Esophagus muscularis mucosa (tissue), 4 donors: ENCODE results near the gene IFI27L2. TPM values are rescaled to one million over a fixed set of nuclear protein-coding genes. Genes with fewer than 3 reads are reported as not detected.

Source experiments
- DNase-seq: peaks from one replicate; pipeline ENCODE4 v3.0.0-alpha.2; 2017; ENCODE audit errors: extremely low spot score
- H3K27ac ChIP-seq, 4 donors: fragments of 200-600 bp; sonication (generic); replicated peaks in 1 of 4; 1 replicate in 3 of 4; 2 replicates in 1 of 4; pipeline ENCODE4 v1.5.1; 2016 to 2019; ENCODE audit warnings: mild to moderate bottlenecking in 1 of 4
- H3K27me3 ChIP-seq, 4 donors: fragments of 200-600 bp; sonication (generic); one replicate each; pipeline versions ENCODE4 v1.5.1 to v1.6.0; 2016 to 2019
- H3K36me3 ChIP-seq, 4 donors: fragments of 200-600 bp; sonication (generic); one replicate each; pipeline ENCODE4 v1.5.1; 2016 to 2019
- H3K4me1 ChIP-seq, 4 donors: fragments of 200-600 bp; sonication (generic); one replicate each; pipeline ENCODE4 v1.5.1; 2016 to 2019
- H3K4me3 ChIP-seq, 4 donors: fragments of 200-600 bp; sonication (generic); 1 replicate in 2 of 4; 2 replicates in 2 of 4; pipeline ENCODE4 v1.5.1; 2016 to 2019; ENCODE audit warnings: mild to moderate bottlenecking in 4 of 4, moderate library complexity in 1 of 4
- H3K9me3 ChIP-seq, 4 donors: fragments of 200-600 bp; sonication (generic); 1 replicate in 3 of 4; 2 replicates in 1 of 4; pipeline ENCODE4 v1.5.1; 2016 to 2019
- CTCF ChIP-seq, 3 experiments: fragments of 200-600 bp in 2 of 3; fragments of 450-650 bp in 1 of 3; sonication (generic) in 2 of 3; IDR thresholded peaks; one replicate each; pipeline ENCODE4 v1.5.1; 2017 to 2019; ENCODE audit warnings: antibody characterized with exemption in 3 of 3, mild to moderate bottlenecking in 2 of 3, moderate library complexity in 1 of 3
- EP300 ChIP-seq: sonication (generic); formaldehyde crosslinking; IDR thresholded peaks from one replicate; pipeline ENCODE4 v1.6.1; 2017; ENCODE audit warnings: antibody characterized with exemption
- POLR2A ChIP-seq: fragments of 450-650 bp; IDR thresholded peaks from one replicate; pipeline ENCODE4 v1.6.1; 2017; ENCODE audit warnings: antibody characterized with exemption, moderate library complexity, mild to moderate bottlenecking, low read depth
- POLR2AphosphoS5 ChIP-seq, 2 donors: sonication (generic); formaldehyde crosslinking; IDR thresholded peaks; one replicate each; pipeline ENCODE4 v1.6.1; 2017; ENCODE audit warnings: antibody characterized with exemption in 2 of 2
- WGBS: methylation state at CpG from one replicate; pipeline ENCODE4 v1.1.5; 2018; 5-methylcytosine and 5-hydroxymethylcytosine counted together
- intact Hi-C: fragments of 100-400 bp; cut with DNase I; formaldehyde crosslinking; loops from one replicate; pipeline ENCODE4 v1.15.1; 2023
- total RNA-seq, 4 donors: library from RNA; depleted of rRNA; stranded (reverse); fragments of >200 nt; gene quantifications; one replicate each; pipeline versions ENCODE4 v1.1.0 to v1.2.1, GENCODE V29; 2016

The IFI27L2 gene
- total RNA-seq, 4 donors from 2014 or later = 38.8 to 83.9 (median 64.7) TPM

DNA sequence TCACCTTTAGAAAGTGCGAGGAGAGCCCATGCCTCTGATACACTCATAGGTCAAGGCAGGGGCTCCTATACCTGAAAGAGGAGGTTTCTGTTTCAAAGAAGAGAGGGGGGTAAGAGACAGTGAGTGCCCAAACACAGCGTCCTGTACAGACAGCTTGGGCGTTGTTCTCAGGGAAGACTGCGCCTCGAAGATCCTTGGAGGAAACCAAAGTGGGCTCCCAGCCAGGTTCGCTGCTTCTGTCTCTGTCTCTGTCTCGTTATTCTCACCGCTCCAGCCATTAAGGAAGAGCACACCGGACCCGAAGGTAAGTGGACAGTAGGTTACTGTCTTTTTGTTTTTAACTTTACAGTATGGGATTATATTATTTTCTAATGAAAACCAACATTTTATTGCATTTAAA is 24.7 kb downstream of the IFI27L2 start:
- Histone ChIP-seq H3K36me3 (no peaks in the 10 kb centered on the region), H3K27ac (no peak overlapping the region), H3K4me3 (no peak overlapping the region), H3K27me3 (no peaks in the 10 kb centered on the region), H3K9me3 (no peaks in the 10 kb centered on the region), H3K4me1 (peaks cover under 1 to 6% (median 4%) of the 10 kb centered on the region in 4 donors)
- no peak for DNase-seq
- TF ChIP-seq CTCF (IDR thresholded peaks at IDR 0.05) (no peak), POLR2A (no peak), EP300 (no peak), POLR2AphosphoS5 (IDR thresholded peaks at IDR 0.05) (no peak)
- intact Hi-C loops = no loop called here
- 75% methylated on average over 10 of the region's 10 CpGs for WGBS

- WGBS = 52% methylated on average over 6 of the region's 7 CpGs
- DNase-seq = no peak
- Histone ChIP-seq H3K4me1 (no peaks in the 10 kb centered on the region), H3K27me3 (no peaks in the 10 kb centered on the region), H3K9me3 (no peaks in the 10 kb centered on the region), H3K4me3 (no peak overlapping the region), H3K27ac (no peak overlapping the region), H3K36me3 (peaks cover 0 to under 1% (median 0%) of the 10 kb centered on the region in 4 donors)
- TF ChIP-seq CTCF (IDR thresholded peaks at IDR 0.05) (no peak), EP300 (no peak), POLR2AphosphoS5 (IDR thresholded peaks at IDR 0.05) (no peak), POLR2A (no peak)
- intact Hi-C loops = no loop called here
Measured at GRCh38 chr14:94103554-94104150, 25.8 kb downstream of the IFI27L2 start.

DNA sequence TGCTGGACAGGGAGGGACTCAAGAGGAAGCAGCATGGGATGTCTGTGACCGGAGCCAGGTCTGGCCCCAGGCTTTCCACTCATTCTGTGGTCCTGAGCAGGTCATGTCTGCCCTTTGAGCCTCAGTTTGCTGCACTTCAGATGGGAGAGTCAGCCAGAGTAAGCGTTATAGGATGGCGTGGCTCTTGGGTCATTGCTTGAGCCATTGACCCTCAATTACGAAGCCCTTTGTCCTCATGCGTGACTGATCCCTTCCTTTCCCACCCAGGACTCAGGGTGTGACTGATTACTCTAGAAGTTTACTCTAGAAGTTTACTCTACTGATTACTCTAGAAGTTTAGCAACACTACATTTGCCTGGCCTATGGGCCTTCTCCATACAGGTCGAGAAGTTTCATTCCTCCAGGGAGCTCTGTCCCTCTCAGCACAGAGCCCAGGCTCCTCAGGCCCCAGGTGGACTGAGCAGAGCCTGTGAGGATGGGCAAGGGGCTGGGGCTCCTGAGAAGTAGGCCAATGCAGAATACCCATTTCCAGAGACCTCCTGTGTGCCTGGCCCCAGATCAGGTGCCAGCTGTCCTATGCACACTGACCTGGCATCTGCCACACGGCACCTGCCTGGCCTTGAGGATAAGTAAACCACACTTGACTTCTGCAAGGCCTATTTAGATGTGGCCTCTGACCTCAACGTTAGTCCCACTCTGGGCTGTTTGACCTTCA is 26.5 kb downstream of the IFI27L2 start:
- 81% methylated on average over 8 of the region's 8 CpGs for WGBS
- intact Hi-C loops = no loop called here
- H3K27me3 ChIP-seq = no peaks in the 10 kb centered on the region

DNA sequence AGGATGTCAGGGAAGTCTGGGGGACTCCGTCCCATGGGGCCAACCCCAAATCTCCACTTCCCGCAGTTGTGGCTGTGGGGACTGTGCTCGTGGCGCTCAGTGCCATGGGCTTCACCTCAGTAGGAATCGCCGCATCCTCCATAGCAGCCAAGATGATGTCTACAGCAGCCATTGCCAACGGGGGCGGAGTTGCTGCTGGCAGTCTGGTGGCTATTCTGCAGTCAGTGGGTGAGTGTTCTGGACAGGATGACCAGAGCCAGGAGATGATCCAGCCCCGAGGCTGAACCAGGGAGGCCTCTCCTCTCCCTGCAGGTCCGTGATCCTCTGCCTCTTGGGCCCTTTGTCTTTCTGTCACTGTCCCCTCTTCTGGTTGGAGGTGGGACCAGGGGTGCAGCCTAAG is 27.7 kb downstream of the IFI27L2 start:
- no peak overlapping the region for H3K4me3 ChIP-seq
- H3K9me3 ChIP-seq = no peaks in the 10 kb centered on the region
- H3K36me3 ChIP-seq = peaks cover 0 to 17% (median 6%) of the 10 kb centered on the region in 4 donors
- no peaks in the 10 kb centered on the region for H3K4me1 ChIP-seq
- TF ChIP-seq POLR2A = no peak
- no peak for TF ChIP-seq EP300
- TF ChIP-seq POLR2AphosphoS5 (IDR thresholded peaks at IDR 0.05) = no peak
- TF ChIP-seq CTCF (IDR thresholded peaks at IDR 0.05) = no peak
- H3K27ac ChIP-seq = no peak overlapping the region
- DNase-seq = no peak
- H3K27me3 ChIP-seq = no peaks in the 10 kb centered on the region
- WGBS = 92% methylated on average over 9 of the region's 10 CpGs
- intact Hi-C loops = no loop called here

More for the DNA sequence above, 26.5 kb downstream of the IFI27L2 start:
- Histone ChIP-seq H3K27ac (no peak overlapping the region), H3K9me3 (no peaks in the 10 kb centered on the region), H3K36me3 (peaks cover 0 to 8% (median 0%) of the 10 kb centered on the region in 4 donors), H3K4me1 (no peaks in the 10 kb centered on the region), H3K4me3 (no peak overlapping the region)
- no peak for TF ChIP-seq CTCF (IDR thresholded peaks at IDR 0.05)
- TF ChIP-seq POLR2AphosphoS5 (IDR thresholded peaks at IDR 0.05) = no peak
- TF ChIP-seq POLR2A = no peak
- no peak for TF ChIP-seq EP300
- no peak for DNase-seq
